GM12892 (cell line): Measurements from ENCODE around the gene AGBL3.

ENCODE experiments used
- POLR2A ChIP-seq: IDR thresholded peaks from 2 replicates; pipeline ENCODE4 v1.6.1; 2011; ENCODE audit warnings: low read depth, low read length, control low read depth
- POLR2AphosphoS5 ChIP-seq: IDR thresholded peaks from 2 replicates; pipeline ENCODE4 v1.6.1; 2011; ENCODE audit warnings: low read depth, low read length, control low read depth
- TAF1 ChIP-seq: IDR thresholded peaks from 2 replicates; pipeline ENCODE4 v1.6.1; 2011; ENCODE audit warnings: low read depth, mild to moderate bottlenecking, control low read depth, low read length, borderline replicate concordance

GRCh38 chr7:135094472-135095237 is 108.3 kb downstream of the AGBL3 start:
- no peak for TF ChIP-seq POLR2A
- no peak for TF ChIP-seq TAF1
- no peak for TF ChIP-seq POLR2AphosphoS5
